Measurements from ENCODE around the gene TRIM36. TPM values are rescaled to one million over a fixed set of nuclear protein-coding genes. Genes with fewer than 3 reads are reported as not detected.
A peak's percentile ranks its signal among the peaks of the same experiment; 100 is the strongest.

Gene TRIM36
- total and polyA plus RNA-seq, 10 of the 15 experiments (the other 5 are each of a cell fraction or from before 2014, with no cell fraction given) = 0.01 to 0.09 (median 0.07) TPM; not detected in 6

GRCh38 chr5:115184770-115185169 is 15.1 kb upstream of the TRIM36 start:
- DNase-seq (ENCODE audit: low read depth, low spot score) (no peak), FAIRE-seq (peak; percentile 62), ATAC-seq (no peak)
- Histone ChIP-seq H2AFZ (ENCODE audit: control insufficient read depth, low read depth, low read length) (no peak overlapping the region), H3K27ac (ENCODE audit: control insufficient read depth, insufficient read depth) (no peak overlapping the region), H4K20me1 (ENCODE audit: control insufficient read depth, insufficient read depth) (no peaks in the 10 kb centered on the region), H3K4me3 (no peak overlapping the region), H3K9me3 (replicated peaks; ENCODE audit: control insufficient read depth, insufficient read depth, low read length) (no peaks in the 10 kb centered on the region), H3K9ac (ENCODE audit: control insufficient read depth, insufficient read depth, low read length) (no peak overlapping the region), H3K4me2 (ENCODE audit: control insufficient read depth, insufficient read depth) (no peak overlapping the region), H3K79me2 (ENCODE audit: control insufficient read depth, insufficient read depth, low read length) (no peaks in the 10 kb centered on the region), H3K27me3 (replicated peaks in 1 of 2; ENCODE audit: control insufficient read depth in 2 of 2, insufficient read depth in 2 of 2, low read length in 1 of 2) (peaks cover 6 to 16% of the 10 kb centered on the region in 2 experiments), H3K36me3 (ENCODE audit: control insufficient read depth in 2 of 2, insufficient read depth in 2 of 2, low read length in 1 of 2) (no peaks in the 10 kb centered on the region), H3K4me1 (ENCODE audit: control insufficient read depth, insufficient read depth, low read length) (no peaks in the 10 kb centered on the region)
- ChIA-PET RAD21 (ENCODE audit: unreplicated experiment) (no interaction called here), CTCF (interaction anchor here (1.0 kb wide), 1 partner anchor 87 kb away, joined by 3 read pairs; no protein-coding TSS in a partner anchor), SMC1A (ENCODE audit: uncharacterized antibody, unreplicated experiment) (no interaction called here), POLR2A (no interaction called here)
- TF ChIP-seq RAD21 (IDR thresholded peaks at IDR 0.05; ENCODE audit: insufficient read depth, low read depth, low read length) (no peak), EED (IDR thresholded peaks at IDR 0.05; ENCODE audit: low read depth) (no peak), ATF7 (IDR thresholded peaks at IDR 0.05; ENCODE audit: low read depth) (no peak), RBBP5 (conservative IDR thresholded peaks at IDR 0.05) (no peak), KDM1A (IDR thresholded peaks at IDR 0.05; ENCODE audit: borderline replicate concordance) (no peak), RUNX3 (IDR thresholded peaks at IDR 0.05; ENCODE audit: low read length) (no peak), ELK1 (IDR thresholded peaks at IDR 0.05; ENCODE audit: low read depth, low read length) (no peak), SRF (IDR thresholded peaks at IDR 0.05; ENCODE audit: low read depth in 2 of 2, low read length in 2 of 2) (no peak), STAT1 (conservative IDR thresholded peaks at IDR 0.05) (no peak), FOS (IDR thresholded peaks at IDR 0.05; ENCODE audit: borderline replicate concordance, extremely low read depth, insufficient read length) (no peak)
- TF ChIP-seq, protein P1, sequence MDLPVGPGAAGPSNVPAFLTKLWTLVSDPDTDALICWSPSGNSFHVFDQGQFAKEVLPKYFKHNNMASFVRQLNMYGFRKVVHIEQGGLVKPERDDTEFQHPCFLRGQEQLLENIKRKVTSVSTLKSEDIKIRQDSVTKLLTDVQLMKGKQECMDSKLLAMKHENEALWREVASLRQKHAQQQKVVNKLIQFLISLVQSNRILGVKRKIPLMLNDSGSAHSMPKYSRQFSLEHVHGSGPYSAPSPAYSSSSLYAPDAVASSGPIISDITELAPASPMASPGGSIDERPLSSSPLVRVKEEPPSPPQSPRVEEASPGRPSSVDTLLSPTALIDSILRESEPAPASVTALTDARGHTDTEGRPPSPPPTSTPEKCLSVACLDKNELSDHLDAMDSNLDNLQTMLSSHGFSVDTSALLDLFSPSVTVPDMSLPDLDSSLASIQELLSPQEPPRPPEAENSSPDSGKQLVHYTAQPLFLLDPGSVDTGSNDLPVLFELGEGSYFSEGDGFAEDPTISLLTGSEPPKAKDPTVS (IDR thresholded peaks at IDR 0.05; ENCODE audit: low read depth, low read length) = no peak
- TF ChIP-seq, protein P2, sequence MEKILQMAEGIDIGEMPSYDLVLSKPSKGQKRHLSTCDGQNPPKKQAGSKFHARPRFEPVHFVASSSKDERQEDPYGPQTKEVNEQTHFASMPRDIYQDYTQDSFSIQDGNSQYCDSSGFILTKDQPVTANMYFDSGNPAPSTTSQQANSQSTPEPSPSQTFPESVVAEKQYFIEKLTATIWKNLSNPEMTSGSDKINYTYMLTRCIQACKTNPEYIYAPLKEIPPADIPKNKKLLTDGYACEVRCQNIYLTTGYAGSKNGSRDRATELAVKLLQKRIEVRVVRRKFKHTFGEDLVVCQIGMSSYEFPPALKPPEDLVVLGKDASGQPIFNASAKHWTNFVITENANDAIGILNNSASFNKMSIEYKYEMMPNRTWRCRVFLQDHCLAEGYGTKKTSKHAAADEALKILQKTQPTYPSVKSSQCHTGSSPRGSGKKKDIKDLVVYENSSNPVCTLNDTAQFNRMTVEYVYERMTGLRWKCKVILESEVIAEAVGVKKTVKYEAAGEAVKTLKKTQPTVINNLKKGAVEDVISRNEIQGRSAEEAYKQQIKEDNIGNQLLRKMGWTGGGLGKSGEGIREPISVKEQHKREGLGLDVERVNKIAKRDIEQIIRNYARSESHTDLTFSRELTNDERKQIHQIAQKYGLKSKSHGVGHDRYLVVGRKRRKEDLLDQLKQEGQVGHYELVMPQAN (conservative IDR thresholded peaks at IDR 0.05) = no peak
- WGBS (ENCODE audit: insufficient coverage, insufficient replicate concordance, low lambda C conversion rate, missing lambda C conversion rate) = 0% methylated on average over 2 of the region's 2 CpGs
- in situ Hi-C loops (cut with MboI) (no loop called here), intact Hi-C loops (cut with micrococcal nuclease; ENCODE audit: unreplicated experiment) (no loop called here)
- no TSS peak for BruUV-seq (replicated peaks)

Measured in GM12878 (cell line).